HG03097 (cell line): ENCODE measurements around the gene TACR1.
"Not testable (repeated sequence)": the region's sequence is repeated elsewhere in the genome, so short reads cannot be mapped to it uniquely, and the experiment has no call there.

Experiments
- ATAC-seq: cut with Tn5 transposase; IDR thresholded peaks from one replicate; pipeline ENCODE4 v1.9.1; 2021; ENCODE audit not compliant: unreplicated experiment, low FRiP score

The TACR1 gene

DNA sequence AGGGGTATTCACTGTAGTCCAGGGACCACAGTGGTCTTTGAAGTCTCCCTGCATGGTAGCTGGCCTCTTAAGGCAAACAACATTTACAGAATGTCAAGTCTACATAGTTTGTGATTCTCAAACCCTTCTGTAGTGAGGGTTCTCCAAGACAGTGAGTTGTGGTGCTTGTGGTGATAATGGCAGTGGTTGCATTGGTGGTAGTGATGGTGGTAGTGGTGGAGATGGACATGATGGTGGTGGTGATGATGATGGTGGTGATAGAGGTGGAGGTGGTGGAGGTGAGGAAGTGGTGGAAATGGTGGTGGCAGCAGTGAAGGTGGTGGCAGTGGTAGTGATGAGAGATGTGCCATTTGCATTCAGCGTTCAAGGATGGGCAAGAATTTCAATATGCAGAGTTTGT is 104.9 kb downstream of the TACR1 start:
- ATAC-seq, result no peak

DNA sequence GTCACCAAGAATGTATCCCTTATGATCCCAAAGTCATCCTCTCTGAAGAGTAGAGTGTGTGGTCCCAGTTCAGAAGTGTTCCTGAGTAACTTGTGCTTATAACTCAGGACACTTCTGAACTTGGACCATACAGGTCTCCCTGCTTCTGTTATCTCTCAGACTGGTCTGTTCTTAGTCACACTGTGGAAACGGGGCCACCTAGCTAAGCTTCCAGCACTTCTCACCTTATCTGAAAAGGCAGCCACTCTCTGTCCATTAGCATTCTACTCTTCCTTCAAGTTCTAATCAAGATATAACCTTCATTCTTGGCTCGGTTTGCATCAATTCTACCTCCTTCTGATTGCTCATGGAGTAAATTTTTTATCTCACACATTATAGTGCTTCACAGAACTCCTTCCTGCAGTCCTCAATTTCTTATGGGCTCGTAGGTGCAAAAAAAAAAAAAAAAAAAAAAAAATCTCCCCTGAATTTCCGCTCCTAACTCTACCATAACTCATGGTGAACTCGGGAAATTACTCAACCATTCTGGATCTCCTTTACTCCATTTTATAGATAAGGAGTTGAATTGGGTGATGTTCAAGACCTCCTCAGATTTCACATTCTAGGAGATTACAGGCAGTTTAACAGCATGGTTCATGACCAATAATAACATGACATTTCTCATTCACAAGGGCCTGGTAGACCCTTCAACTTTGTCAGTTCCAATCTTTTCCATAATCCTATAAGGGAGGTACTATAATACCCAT is 108.4 kb downstream of the TACR1 start:
- no peak for ATAC-seq

DNA sequence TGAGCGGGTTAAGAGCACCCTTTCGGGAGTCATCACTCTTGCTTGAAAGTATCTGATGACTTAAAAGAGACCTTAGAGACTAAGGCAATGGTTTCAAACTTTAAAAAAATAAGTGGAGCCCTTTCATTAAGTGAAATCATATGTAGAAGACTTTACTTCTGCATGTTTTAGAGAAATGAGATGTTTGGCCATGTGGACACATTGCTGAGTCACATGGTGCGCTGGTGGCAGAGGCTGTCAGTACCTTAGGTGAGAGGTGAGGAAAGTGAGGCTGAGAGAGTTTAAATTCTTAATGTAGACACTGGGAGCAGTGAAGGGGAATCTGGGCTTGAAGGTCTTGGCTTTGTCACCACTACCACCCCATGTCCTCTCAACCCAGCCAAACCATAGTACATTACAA is 109.8 kb downstream of the TACR1 start:
- no peak for ATAC-seq

DNA sequence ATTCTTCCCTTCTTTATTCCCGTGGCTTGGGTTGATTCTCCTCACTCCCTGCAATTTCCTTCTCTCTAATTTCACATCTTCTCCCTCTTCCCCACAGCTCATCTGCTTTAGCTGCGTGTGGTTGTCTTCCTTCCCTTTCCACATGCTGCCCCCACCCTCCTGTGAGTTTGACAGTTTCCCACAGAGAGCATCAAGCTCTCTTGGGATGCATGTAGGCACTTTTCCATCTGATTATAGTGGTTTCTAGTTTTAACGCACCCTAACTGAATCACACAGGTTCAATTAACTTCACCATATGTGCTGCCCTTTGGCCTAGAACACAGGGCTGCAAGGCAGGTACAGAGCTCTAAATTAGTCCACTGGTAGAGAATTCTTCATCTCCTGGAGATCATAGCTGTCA is 110.5 kb downstream of the TACR1 start:
- no peak for ATAC-seq

DNA sequence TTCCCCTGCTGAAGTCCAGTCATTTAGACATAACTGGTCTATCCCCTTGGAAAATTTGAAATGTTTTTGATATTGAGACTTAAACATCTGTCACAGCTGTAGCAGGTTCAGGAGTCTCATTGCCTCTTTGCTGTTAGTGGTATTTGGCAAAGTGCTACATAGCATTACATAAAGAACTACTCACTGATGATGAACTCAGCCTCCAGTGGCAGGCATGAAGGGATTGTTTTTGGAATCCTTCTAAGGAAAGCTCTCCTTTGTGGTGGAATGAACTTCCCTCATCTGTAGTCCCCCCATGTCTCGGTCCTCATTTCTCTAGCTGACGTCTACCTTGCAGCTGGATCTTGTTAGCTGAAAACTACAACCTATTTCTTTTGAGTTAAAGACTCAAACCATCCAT is 111.6 kb downstream of the TACR1 start:
- ATAC-seq, result no peak

DNA sequence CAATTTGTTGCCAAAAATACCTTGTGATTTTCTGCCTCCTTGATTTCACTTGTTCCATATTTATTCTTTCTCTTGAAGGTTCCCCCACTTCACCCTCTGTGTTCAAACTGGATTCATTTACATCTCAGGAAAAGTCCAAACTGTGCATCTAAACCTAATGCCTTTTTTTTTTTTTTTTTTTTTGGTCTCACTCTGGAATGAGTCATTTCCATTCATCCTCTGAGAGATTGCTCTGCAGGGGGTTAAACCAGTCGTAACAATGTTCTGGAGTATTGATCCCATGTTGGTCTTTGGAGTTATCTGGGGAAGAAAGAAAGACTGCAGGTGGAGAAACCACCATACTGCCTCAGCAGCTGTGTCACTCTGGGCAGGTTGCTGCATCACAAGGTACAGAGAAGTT is 119.7 kb downstream of the TACR1 start:
- ATAC-seq, result no peak

DNA sequence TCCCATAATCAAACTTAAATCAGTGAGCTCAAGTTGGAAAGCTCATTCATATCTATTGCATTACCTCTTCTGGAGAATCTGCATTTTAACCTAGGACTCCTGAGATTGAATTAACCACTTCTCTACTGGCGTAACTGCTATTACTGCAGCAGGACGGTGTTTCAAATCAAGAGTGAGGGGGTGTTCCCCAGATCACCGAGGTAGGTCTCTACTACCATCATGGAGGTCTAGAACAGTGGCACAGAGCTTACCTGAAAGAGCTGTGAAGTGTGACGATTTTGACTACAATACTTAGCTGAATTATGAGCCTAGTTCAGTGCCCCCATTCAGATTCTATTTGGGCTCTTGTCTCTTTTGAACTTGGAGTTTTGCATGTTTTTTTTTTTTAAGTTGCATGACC is 121.4 kb downstream of the TACR1 start:
- ATAC-seq, result no peak

DNA sequence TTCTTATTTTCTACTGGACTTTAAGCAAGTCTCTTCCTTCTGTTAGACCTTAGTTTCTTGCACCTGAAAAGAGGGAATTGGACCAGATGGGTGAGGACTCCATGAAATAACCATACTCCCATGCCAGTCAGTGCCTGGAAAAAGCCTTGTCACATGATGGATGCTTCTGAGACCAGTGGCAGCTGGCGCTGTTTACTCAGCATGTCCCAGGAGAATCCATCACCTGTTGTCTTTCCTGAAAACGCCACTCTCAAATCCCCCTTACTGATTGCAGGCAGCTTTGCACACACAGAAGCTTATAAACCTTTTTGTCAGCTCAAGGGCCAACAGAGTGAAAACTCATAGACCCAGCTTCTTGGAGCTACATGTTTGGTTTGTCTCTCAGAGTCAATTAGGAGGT is 123.2 kb downstream of the TACR1 start:
- ATAC-seq, result no peak

DNA sequence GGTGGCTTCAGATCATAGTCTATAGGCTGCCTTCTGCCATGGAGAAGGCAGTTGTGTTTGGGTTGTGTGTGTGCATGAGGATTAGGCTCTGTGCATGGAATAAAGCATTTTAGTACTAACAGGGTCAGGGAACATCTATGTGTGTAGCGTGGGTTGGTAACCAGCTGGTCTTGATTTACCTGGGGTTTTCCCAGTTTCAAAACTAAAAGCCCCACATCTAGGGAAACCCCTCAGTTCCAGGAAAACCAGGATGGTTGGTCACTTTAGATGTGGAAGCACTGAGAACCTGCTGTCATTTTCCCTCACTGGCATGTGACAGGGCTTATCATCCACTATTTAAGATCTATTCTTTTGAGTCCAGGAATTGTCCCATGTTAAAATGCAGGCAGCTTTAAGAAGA is 124.6 kb downstream of the TACR1 start:
- ATAC-seq, result no peak

DNA sequence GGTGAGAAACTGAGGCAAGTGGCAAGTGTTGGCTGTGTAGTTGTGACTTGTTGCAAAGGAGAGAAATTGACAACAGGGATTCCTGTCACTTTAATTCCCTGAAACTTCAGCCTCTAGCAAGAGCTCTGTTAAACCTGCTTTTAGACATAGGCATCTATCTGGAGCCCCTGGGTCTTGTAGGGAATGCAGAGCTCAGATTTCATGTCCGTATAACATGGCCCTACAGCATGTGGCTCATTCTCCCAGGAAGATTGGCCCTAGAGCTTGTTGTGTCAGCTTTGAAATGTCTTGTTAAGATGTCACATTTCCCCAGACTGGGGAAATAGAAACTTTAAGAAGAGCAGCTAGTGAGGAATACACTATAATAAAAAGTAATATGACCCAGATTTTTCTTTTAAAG is 125.1 kb downstream of the TACR1 start:
- no peak for ATAC-seq

DNA sequence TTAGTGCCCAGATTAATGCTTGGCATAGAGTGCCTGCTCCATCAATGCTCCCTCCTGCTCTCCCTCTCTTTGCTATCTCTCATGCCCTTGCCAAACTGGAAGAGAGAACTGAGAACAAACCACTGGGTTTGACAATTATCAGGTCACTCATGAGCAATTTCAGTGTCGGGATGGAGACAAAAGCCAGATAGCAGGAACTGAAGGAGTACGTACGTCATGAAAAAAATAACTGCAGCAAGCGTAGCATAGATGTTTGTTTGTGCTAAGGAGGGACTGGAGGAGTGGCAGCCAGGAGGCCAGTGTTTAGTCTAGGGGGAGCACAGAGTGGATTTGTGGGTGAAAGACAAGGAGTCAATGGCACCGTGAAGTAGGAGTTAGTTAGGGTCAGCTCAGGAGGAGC is 127.6 kb downstream of the TACR1 start:
- no peak for ATAC-seq

DNA sequence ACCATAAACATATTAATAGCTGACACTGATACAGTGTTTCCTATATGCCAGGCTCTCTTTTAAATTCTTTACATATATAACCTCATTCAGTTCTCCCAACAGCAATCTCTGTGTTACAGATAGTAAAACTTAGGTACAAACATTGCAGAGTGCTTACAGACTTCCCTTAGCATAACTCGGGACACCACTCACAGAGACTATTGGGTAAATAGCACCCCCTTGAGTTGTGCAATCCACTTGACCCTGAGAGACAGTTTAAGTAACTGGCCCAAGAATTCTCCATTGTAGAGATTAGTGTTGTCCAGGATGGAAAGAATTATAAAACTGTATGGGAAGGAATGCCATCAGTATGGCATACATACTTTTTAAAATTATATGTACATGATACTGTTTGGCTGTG is 130.8 kb downstream of the TACR1 start:
- no peak for ATAC-seq

DNA sequence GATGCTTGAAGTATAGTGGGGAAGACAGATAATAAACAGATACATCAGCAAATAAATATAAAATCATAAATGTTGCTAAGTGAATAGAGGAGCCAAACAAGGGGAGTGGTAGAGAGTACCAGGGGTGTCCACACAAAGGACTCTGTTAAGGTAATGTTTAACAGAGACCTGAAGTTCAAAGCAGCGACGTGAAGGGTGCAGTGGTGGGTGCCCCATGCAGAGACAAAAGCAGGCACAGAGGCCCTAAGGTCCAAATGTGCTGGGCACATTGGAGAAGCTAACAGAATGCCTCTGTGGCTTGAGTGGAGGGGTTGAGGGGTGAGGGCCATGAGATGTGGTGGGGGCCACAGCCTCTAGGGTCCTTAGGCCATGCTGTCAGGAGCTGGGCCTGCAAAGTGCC is 131.8 kb downstream of the TACR1 start:
- ATAC-seq, result no peak

DNA sequence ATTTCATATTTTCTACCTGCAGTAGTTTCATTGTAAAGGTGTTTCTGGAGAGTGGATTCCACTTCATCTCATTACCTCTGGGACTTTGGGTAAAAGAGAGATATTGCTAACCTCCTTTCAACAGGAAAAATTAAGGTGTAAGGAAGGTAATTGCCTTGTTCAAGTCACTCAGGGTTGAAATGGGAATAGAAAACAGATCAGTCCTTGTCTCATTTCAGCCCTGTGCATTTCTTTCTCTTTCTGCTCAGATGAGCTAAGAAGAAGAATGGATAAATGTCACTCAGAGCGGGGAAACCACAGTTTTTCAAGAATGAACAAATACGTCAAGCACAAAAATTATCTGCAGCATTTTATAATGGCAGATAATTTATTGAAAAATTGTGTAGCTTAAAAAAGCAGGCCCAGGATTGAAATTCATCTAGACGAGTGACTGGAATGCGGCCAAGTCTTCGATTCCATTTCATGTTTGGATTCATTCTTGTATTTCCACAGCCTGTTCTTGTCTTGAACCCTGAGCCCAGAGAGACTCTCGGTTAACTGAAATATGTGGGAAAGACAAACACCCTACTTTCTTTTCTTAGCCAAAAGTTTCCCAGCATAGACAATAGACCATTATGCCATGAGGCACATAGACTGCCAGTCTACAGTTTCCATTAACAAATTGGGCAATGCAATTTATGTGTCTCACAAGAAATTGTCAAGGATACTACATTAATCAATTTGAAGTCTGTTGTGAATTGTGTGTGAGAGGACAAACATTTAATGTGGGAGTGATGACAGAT is 133.0 kb downstream of the TACR1 start:
- ATAC-seq, result no peak

DNA sequence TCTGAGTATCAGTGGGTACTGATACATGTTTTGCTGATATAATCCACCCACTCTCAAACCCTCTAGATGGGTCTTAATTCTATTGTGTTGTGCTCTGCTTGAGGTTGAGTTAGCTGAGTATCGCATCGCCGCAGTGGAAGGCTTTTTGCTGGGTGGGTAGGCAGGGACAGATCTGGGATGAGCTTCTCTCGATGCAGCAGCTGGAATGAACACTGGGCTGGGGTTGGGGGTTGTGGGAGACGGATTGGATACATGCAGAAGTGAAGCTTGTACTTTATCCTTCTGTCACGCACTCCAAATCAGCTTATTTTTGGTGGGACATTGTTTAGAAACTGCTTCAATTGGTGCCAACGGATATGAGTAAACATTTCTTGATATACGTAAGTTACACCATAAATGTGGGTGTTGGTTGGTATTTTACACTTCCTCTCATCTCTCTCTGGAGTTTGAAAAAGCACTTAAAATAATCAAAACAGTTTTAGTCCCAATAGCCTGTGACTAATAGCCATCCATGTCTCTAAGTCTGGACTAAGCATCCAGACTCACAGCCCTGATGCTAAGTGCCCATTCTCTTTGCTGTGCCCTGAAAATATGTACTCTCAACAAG is 133.8 kb downstream of the TACR1 start:
- no peak for ATAC-seq

DNA sequence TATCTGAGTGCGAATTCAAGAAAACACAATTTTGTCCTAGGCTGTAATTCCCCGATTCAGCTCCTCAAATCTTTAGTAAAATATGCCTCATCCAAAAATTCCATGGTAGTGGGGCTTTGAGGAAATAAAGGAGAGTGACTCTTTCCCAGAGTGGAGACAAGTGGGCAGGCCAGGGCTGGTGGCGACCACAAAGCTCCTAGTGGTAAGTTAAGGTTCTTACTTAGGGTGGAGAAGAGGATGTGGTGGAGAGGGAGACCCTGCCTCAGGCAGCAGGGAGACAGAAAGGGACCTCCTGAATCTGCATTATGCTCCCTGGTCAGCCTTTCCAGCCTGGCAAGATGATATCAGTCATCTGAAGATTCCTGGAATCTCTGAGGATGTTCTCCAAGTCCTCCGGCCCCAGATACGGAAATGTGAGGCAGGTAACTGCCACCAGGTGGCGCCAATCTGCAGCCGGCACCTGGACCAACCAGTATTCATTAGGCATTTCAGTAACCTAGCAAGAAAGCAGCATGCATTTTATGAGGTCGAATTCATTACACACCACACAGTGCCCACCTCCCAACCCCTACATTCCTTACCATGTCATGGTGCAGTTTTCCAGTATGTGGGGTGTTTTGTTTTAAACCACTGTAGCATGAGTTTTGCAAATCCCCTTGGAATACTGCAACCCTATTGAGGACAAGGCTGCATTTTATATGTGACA is 134.5 kb downstream of the TACR1 start:
- peak; percentile 80 for ATAC-seq

DNA sequence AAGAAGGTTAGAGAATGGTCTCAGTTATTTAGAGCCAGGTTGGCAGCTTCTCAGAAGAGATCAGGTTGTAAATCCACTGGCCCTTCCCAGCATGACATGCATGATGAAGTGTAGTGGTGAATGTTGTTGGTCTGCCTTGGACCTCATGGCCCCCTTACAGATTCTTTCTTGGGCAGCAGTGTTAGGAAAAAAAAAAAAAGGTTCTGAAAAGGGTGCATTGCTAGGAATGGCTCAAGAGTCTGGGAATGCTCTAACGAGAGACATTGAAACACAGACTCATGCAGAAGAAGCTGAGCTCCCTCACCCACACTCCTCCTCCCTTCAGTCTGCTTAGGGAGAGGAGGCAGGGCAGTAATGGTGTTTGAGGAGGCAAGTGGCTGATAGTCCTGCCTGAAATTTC is 135.4 kb downstream of the TACR1 start:
- ATAC-seq, result no peak

DNA sequence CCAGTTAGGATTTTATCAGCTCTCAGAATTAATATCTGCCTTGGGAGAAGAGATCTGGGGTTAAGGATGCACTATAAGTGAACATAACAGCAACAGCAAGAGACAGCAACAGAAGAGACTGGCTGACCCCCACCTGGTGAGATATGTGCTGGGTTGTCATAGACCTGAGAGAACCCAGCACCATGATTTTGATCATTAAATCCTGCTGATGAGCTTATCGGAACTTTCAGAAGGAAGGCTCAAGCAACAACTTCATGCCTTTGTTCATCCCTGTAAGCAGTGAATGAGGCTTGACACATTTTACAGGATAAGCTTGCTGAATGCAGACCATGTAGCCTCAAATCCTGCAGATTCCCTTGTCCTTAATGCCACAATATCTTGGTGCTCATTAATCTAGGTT is 140.9 kb downstream of the TACR1 start:
- no peak for ATAC-seq

DNA sequence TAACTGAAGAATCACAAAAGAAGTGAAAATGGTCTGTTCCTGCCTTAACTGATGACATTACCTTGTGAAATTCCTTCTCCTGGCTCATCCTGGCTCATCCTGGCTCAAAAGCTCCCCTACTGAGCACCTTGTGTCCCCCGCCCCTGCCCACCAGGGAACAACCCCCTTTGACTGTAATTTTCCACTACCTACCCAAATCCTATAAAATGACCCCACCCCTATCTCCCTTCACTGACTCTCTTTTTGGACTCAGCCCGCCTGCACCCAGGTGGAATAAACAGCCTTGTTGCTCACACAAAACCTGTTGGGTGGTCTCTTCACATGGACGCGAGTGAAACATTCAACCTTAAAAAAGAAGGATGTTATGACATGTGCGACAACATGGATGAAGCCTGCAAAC is 142.2 kb downstream of the TACR1 start:
- ATAC-seq, result not testable (repeated sequence)

DNA sequence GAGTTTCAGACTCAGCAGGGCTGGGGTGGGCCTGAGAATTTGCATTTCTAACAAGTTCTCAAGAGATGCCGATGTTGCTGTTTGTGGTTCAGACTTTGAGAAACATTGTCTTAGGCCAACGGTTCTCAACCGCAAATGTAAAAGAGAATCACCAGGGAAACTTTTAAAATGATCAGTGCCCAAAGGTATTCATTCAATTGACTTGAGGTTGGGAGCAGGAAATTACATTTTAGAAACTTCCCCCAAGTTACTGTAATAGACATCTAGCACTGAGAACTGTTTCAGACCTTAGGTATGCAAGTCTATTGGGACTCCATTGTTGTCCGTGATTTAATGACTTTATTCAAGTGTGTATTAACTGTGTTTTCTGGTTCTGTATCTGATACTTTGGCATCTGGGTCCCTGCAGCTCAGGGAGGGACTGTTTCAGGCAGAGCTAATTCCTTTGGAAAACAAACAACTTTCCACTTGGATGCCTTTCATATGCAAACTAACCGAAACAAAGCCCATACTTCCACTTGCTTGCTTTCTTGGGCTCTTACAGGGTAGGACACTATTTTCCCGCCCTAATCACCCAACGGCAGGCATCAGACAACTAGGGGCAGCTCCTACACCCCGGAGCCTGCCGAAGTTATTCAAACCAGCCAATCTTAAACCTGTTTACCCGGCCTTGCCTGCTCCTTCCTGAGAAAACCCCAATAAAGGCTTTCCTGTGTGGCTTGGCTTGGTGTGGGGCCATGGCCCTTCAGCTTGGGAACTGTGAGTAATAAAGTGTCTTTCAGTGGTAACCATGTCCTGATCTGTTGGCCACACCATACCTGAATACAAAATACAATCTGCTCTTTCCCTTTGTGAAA is 143.3 kb downstream of the TACR1 start:
- peak; percentile 69 for ATAC-seq
